Mesendoderm (in vitro differentiated cells): ENCODE data around the gene KCNE2.

Source experiments
- DNase-seq: peaks from one replicate; pipeline ENCODE4 v3.0.0; 2013
- H2AK5ac ChIP-seq: 2 replicates; pipeline ENCODE4 v1.6.1; 2013; ENCODE audit warnings: low read length, inconsistent platforms
- H2BK120ac ChIP-seq: 2 replicates; pipeline ENCODE4 v1.6.1; 2013; ENCODE audit warnings: low read depth, mild to moderate bottlenecking, low read length, moderate library complexity, mixed read lengths
- H2BK15ac ChIP-seq: replicated peaks from 2 replicates; pipeline ENCODE4 v1.6.1; 2013; ENCODE audit warnings: low read depth, mild to moderate bottlenecking, moderate library complexity
- H2BK5ac ChIP-seq: 2 replicates; pipeline ENCODE4 v1.6.1; 2013; ENCODE audit warnings: low read length, inconsistent platforms
- H3K18ac ChIP-seq: 2 replicates; pipeline ENCODE4 v1.6.1; 2013; ENCODE audit warnings: mild to moderate bottlenecking, low read length, mixed read lengths
- H3K23ac ChIP-seq: one replicate; pipeline ENCODE4 v1.6.1; 2013; ENCODE audit warnings: low read length
- H3K27ac ChIP-seq: 2 replicates; pipeline ENCODE4 v1.5.1; 2013; ENCODE audit warnings: low read depth, mild to moderate bottlenecking, inconsistent platforms, low read length, moderate library complexity
- H3K27me3 ChIP-seq: 2 replicates; pipeline ENCODE4 v1.6.1; 2013; ENCODE audit warnings: low read length, control low read depth, mild to moderate bottlenecking, inconsistent platforms; ENCODE audit not compliant: insufficient read depth, poor library complexity
- H3K36me3 ChIP-seq: 2 replicates; pipeline ENCODE4 v1.6.1; 2013; ENCODE audit warnings: low read length, inconsistent platforms; ENCODE audit not compliant: control insufficient read depth, insufficient read depth
- H3K4ac ChIP-seq: one replicate; pipeline ENCODE4 v1.6.1; 2013; ENCODE audit warnings: low read depth, mild to moderate bottlenecking, low read length, moderate library complexity
- H3K4me1 ChIP-seq: 2 replicates; pipeline ENCODE4 v1.6.1; 2013; ENCODE audit warnings: low read depth, low read length, inconsistent platforms; ENCODE audit not compliant: control insufficient read depth
- H3K4me2 ChIP-seq: 2 replicates; pipeline ENCODE4 v1.6.1; 2013; ENCODE audit warnings: low read length
- H3K4me3 ChIP-seq: 2 replicates; pipeline ENCODE4 v1.5.1; 2013; ENCODE audit warnings: mild to moderate bottlenecking, low read length
- H3K56ac ChIP-seq: one replicate; pipeline ENCODE4 v1.6.1; 2013; ENCODE audit warnings: low read length
- H3K79me1 ChIP-seq: 2 replicates; pipeline ENCODE4 v1.6.1; 2013; ENCODE audit warnings: low read length, inconsistent platforms
- H3K79me2 ChIP-seq: 2 replicates; pipeline ENCODE4 v1.6.1; 2013; ENCODE audit warnings: mild to moderate bottlenecking, low read length; ENCODE audit not compliant: control insufficient read depth, insufficient read depth
- H3K9ac ChIP-seq: 2 replicates; pipeline ENCODE4 v1.6.1; 2013; ENCODE audit warnings: low read length, inconsistent platforms
- H4K5ac ChIP-seq: one replicate; pipeline ENCODE4 v1.6.1; 2013; ENCODE audit warnings: low read length
- H4K8ac ChIP-seq: one replicate; pipeline ENCODE4 v1.6.1; 2013; ENCODE audit warnings: low read depth, mild to moderate bottlenecking, control low read depth, low read length, moderate library complexity
- WGBS: extraction: QIAGEN DNeasy Blood & Tissue Kit; methylation state at CpG from one replicate; pipeline ENCODE4 v1.1.7; 2013; ENCODE audit warnings: low lambda C conversion rate, missing lambda C conversion rate; ENCODE audit not compliant: insufficient coverage; ENCODE audit errors: extremely low coverage; 5-methylcytosine and 5-hydroxymethylcytosine counted together

Gene KCNE2

DNA sequence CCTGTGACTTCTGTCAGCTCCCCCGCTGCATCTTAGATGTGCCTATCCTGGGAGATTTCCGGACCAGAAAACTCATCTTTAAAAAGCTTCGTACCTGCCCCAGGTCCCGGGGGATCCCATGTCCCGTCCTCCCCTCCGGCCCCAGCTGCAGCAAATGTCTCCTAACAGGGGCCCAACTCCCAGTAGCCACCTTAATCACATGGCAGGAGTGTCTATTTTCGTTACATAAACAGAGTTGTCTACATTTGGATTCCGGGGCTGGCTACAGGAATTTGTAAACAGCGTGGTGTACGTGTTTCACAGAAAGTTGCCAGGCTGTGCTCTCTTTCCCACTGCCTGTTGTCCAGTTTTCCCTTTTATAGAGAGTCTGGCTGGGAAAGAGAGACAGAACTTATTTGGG is 17.9 kb upstream of the KCNE2 start:
- no peak overlapping the region for H4K5ac ChIP-seq
- no peak for DNase-seq
- no peaks in the 10 kb centered on the region for H3K36me3 ChIP-seq
- H3K4me2 ChIP-seq = no peak overlapping the region
- H3K79me2 ChIP-seq = no peaks in the 10 kb centered on the region
- H3K27me3 ChIP-seq = no peaks in the 10 kb centered on the region
- no peak overlapping the region for H3K18ac ChIP-seq
- no peaks in the 10 kb centered on the region for H3K4me1 ChIP-seq
- H3K9ac ChIP-seq = no peak overlapping the region
- WGBS = no CpG with 5 or more reads among the region's 10 CpGs
- no peak overlapping the region for H3K4me3 ChIP-seq
- H2BK15ac ChIP-seq = no peak overlapping the region
- H3K79me1 ChIP-seq = no peaks in the 10 kb centered on the region
- H2BK120ac ChIP-seq = no peak overlapping the region
- no peak overlapping the region for H4K8ac ChIP-seq
- no peak overlapping the region for H3K56ac ChIP-seq
- H2BK5ac ChIP-seq = no peak overlapping the region
- no peak overlapping the region for H3K27ac ChIP-seq
- no peak overlapping the region for H2AK5ac ChIP-seq
- H3K23ac ChIP-seq = no peak overlapping the region
- H3K4ac ChIP-seq = no peak overlapping the region

DNA sequence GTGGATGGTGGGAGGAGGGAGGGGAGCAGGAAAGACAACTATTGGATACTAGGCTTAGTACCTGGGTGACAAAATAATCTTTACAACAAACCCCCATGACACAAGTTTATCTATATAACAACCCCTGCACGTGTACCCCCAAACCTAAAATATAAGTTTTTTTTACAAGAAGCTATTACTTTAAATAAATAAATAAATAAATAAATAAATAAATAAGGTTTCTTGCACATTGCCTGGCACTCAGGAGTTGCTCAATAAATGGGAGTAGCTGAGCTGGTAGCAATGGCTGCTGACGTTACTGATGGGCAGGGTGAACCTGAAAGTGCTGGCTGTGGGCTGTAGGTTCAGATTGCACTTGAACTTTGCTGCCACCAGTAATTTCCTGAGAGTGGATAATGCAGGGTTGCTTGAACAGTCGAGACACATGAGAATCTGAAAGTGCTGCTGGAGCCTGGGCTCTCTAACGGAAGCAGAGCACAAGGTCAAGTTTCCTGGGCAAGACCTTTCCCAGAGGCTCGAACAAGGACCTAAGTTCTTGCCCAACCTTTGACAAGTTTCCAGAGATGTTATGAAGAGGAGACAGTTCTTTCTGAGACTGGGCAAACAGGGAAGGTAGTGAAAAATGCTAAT is 14.8 kb upstream of the KCNE2 start:
- Histone ChIP-seq H3K79me1 (no peaks in the 10 kb centered on the region), H4K8ac (no peak overlapping the region), H3K4me3 (no peak overlapping the region), H3K18ac (no peak overlapping the region), H3K4me1 (no peaks in the 10 kb centered on the region), H4K5ac (no peak overlapping the region), H3K4me2 (no peak overlapping the region), H3K9ac (no peak overlapping the region), H2BK15ac (no peak overlapping the region), H2BK5ac (no peak overlapping the region), H2BK120ac (no peak overlapping the region), H3K56ac (no peak overlapping the region), H3K27ac (no peak overlapping the region), H2AK5ac (no peak overlapping the region), H3K27me3 (no peaks in the 10 kb centered on the region), H3K4ac (no peak overlapping the region), H3K79me2 (no peaks in the 10 kb centered on the region), H3K23ac (no peak overlapping the region), H3K36me3 (no peaks in the 10 kb centered on the region)
- DNase-seq = no peak
- no CpG with 5 or more reads among the region's 5 CpGs for WGBS

DNA sequence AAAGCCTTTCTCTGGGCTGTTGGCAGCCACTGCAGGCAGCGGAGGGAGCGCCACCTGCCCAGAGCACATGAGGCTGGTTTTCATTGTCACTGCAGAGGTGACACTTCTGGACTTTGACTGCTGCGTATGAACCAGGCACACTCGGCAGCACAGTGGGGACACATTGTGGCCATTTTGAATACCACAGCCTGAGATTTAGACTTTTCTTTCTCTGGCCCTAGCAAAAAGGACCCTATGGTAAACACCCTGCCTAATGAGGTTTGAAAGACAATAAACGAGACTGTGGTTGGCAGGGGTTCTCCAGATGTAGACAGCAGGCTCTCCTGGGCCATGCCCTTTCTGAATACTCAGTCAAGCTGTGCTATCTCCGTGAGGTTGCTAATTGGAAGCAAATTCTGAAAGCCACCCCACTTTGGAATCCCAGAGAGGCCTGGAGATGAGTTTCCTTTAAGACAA is 12.0 kb upstream of the KCNE2 start:
- Histone ChIP-seq H2AK5ac (no peak overlapping the region), H3K27me3 (no peaks in the 10 kb centered on the region), H2BK5ac (no peak overlapping the region), H4K8ac (no peak overlapping the region), H3K4me2 (no peak overlapping the region), H3K56ac (no peak overlapping the region), H3K4ac (no peak overlapping the region), H3K79me1 (no peaks in the 10 kb centered on the region), H3K36me3 (no peaks in the 10 kb centered on the region), H2BK120ac (no peak overlapping the region), H3K4me3 (no peak overlapping the region), H3K23ac (no peak overlapping the region), H4K5ac (no peak overlapping the region), H3K9ac (no peak overlapping the region), H3K18ac (no peak overlapping the region), H3K79me2 (no peaks in the 10 kb centered on the region), H3K4me1 (no peaks in the 10 kb centered on the region), H2BK15ac (no peak overlapping the region), H3K27ac (no peak overlapping the region)
- no CpG with 5 or more reads among the region's 6 CpGs for WGBS
- peak; percentile 53 for DNase-seq

DNA sequence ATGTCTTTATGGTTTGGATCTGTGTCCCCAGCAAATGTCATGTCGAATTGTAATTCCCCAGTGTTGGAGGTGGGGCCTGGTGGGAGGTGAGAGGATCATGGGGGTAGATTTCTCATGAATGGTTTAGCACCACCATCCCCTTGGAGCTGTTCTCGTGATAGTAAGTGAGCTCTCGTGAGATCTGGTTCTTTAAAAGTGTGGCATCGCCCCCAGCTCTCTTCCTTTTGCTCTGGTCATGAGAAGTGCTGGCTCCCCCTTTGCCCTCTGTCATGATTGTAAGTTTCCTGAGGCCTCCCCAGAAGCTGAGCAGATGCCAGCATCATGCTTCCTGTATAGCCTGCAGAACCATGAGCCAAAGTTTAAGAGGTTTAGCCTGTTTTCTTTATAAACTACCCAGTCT is 11.2 kb upstream of the KCNE2 start:
- no peaks in the 10 kb centered on the region for H3K27me3 ChIP-seq
- no peaks in the 10 kb centered on the region for H3K4me1 ChIP-seq
- no peak overlapping the region for H3K9ac ChIP-seq
- no peak overlapping the region for H3K4me2 ChIP-seq
- no peaks in the 10 kb centered on the region for H3K79me1 ChIP-seq
- H2BK5ac ChIP-seq = no peak overlapping the region
- no peak overlapping the region for H4K5ac ChIP-seq
- H4K8ac ChIP-seq = no peak overlapping the region
- H3K4me3 ChIP-seq = no peak overlapping the region
- H3K56ac ChIP-seq = no peak overlapping the region
- no peak overlapping the region for H3K27ac ChIP-seq
- no peak overlapping the region for H2BK120ac ChIP-seq
- DNase-seq = no peak
- no peaks in the 10 kb centered on the region for H3K79me2 ChIP-seq
- no peak overlapping the region for H2AK5ac ChIP-seq
- no peak overlapping the region for H2BK15ac ChIP-seq
- H3K18ac ChIP-seq = no peak overlapping the region
- H3K4ac ChIP-seq = no peak overlapping the region
- H3K36me3 ChIP-seq = no peaks in the 10 kb centered on the region
- no CpG with 5 or more reads among the region's 4 CpGs for WGBS
- no peak overlapping the region for H3K23ac ChIP-seq

DNA sequence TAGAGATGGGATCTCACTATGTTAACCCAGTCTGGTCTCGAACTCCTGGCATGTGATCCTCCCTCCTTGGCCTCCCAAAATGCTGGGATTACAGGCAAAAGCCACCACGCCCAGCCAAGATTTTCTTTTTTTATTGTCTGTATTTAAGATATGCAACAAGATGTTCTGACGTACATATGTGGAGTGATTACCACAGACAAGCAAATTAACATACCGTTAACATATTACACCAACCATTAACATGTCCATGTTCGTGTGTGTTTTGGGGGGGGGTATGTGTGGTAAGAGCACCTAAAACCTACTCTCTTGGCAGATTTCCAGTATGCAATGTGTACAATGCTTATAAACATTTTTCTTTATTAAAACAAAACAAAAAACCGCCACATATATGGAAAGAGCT is 10.6 kb upstream of the KCNE2 start:
- WGBS = no CpG with 5 or more reads among the region's 6 CpGs
- Histone ChIP-seq H3K18ac (no peak overlapping the region), H3K4ac (no peak overlapping the region), H4K5ac (no peak overlapping the region), H3K9ac (no peak overlapping the region), H2BK120ac (no peak overlapping the region), H3K36me3 (no peaks in the 10 kb centered on the region), H3K4me3 (no peak overlapping the region), H3K4me2 (no peak overlapping the region), H4K8ac (no peak overlapping the region), H2BK5ac (no peak overlapping the region), H3K27me3 (no peaks in the 10 kb centered on the region), H2AK5ac (no peak overlapping the region), H2BK15ac (no peak overlapping the region), H3K27ac (no peak overlapping the region), H3K4me1 (no peaks in the 10 kb centered on the region), H3K56ac (no peak overlapping the region), H3K23ac (no peak overlapping the region), H3K79me1 (no peaks in the 10 kb centered on the region), H3K79me2 (no peaks in the 10 kb centered on the region)
- DNase-seq = no peak

DNA sequence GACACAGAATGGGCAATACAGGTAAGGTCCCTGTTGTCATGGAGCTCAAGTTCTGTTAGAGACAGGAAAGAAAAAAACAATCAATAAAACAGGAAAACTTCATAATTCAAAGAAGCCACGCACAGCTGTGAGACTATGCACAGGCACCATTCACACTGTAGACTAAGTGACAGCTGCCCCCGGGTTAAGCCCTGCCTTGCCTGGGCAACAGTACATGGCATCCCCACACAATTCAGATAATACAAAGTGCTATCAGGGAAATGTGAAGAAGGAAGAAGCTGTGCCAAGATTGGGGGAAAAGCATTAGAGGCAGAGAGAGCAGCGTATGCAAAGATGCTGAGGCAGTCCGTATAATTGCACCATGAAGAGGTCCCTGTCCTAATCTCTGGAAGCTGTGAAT is 9.0 kb upstream of the KCNE2 start:
- no peak overlapping the region for H3K4me3 ChIP-seq
- no CpG with 5 or more reads among the region's 4 CpGs for WGBS
- H2BK15ac ChIP-seq = no peak overlapping the region
- no peak overlapping the region for H2BK5ac ChIP-seq
- no peaks in the 10 kb centered on the region for H3K79me2 ChIP-seq
- no peak overlapping the region for H4K8ac ChIP-seq
- no peaks in the 10 kb centered on the region for H3K27me3 ChIP-seq
- no peaks in the 10 kb centered on the region for H3K79me1 ChIP-seq
- H3K56ac ChIP-seq = no peak overlapping the region
- H3K4me2 ChIP-seq = no peak overlapping the region
- H3K9ac ChIP-seq = no peak overlapping the region
- H3K4me1 ChIP-seq = no peaks in the 10 kb centered on the region
- H3K4ac ChIP-seq = no peak overlapping the region
- H2AK5ac ChIP-seq = no peak overlapping the region
- DNase-seq = no peak
- no peak overlapping the region for H3K27ac ChIP-seq
- H3K36me3 ChIP-seq = no peaks in the 10 kb centered on the region
- H3K23ac ChIP-seq = no peak overlapping the region
- H3K18ac ChIP-seq = no peak overlapping the region
- no peak overlapping the region for H2BK120ac ChIP-seq
- H4K5ac ChIP-seq = no peak overlapping the region
